Cortex of kidney (tissue), 1 donor: ENCODE measurements around the gene RYR3.
"Not testable (repeated sequence)": the region's sequence is repeated elsewhere in the genome, so short reads cannot be mapped to it uniquely, and the experiment has no call there.

Experiments used
- DNase-seq: peaks from one replicate; lab custom pipeline; 2025; lab: John Stamatoyannopoulos, UW

The RYR3 gene

DNA sequence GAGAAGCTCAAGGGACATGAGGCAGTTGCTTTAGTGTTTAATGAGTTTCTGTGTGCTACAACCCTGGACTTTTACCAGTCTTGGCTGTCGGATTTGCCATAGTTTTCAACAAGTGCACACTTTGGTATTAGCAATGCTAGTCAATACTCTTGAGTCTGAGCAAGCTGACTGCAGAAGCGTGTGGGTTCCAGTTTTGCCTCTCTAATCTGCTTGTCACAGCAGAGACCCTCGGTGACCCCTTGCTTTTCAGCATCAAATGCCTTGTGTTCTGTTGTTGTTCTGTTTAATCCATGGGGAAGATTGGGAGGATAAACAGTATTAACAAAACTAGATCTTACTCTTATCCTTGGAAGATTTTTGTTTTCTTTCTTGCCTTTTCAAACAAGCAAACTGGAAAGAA is 463.2 kb downstream of the RYR3 start:
- no peak for DNase-seq

- DNase-seq: no peak
These were observed 468.1 kb downstream of the RYR3 start for GRCh38 chr15:33778852-33779251.

GRCh38 chr15:33780011-33780768 is 469.4 kb downstream of the RYR3 start:
- DNase-seq: no peak

DNA sequence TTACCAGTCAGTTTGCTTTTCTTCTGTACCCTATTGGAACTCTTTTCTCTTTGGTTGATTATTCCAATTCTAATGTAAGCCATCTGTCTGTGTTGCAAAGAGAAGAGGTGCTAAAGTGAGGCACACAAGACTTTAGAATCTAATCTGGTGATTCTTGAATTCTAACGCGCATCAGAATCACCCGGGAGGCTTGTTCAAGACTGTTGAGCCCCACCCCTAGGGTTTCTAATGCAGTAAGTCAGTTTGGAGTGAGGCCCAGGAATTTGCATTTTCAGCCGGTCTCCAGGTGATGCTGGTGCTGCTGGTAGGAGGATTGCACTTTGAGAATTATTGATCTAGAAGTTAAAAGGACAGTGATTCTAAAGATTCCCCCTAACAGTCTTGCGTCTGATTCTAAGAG is 472.2 kb downstream of the RYR3 start:
- DNase-seq: no peak

DNA sequence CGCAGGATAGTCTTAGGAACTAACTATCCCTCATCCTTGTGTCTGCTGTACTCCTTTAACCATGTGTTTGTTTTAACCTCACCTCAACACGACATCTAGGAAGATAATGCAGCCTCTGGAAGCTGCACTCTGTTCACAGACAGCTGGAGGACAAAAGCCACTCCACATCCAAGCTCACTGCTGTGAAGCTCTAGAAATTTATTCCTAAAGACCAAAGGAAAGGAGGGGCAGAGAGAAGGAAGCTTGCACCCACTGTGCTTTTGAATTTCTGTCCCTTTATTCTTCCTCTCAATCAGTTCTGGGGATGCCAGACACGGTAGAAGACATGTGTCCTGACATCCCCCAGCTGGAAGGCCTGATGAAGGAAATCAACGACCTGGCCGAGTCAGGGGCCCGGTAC is 474.6 kb downstream of the RYR3 start:
- DNase-seq: no peak

- DNase-seq: no peak
These were observed 478.3 kb downstream of the RYR3 start for GRCh38 chr15:33788906-33789540.

DNA sequence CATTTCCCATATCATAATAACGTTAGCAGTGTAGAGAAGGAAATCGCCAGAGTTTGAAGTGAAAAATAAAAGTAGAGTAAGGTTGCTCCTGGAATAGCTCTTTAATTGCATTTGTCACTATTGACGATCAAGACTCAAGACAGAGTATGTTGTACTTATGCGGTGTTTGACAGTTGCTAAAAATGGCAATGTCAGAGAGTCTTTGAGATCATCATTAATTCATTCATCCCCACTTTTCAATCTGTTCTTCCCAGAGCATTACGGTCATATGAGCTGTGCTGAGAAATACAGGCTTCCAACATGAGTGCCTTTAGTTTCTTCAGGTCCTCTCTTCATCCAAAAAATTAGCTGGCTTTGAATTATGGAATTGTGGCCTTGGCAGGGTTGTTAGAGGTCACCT is 483.7 kb downstream of the RYR3 start:
- DNase-seq: no peak

- no peak for DNase-seq
These were observed 484.3 kb downstream of the RYR3 start for GRCh38 chr15:33795070-33795469.

- DNase-seq: no peak
These were observed 486.9 kb downstream of the RYR3 start for GRCh38 chr15:33797651-33798050.

DNA sequence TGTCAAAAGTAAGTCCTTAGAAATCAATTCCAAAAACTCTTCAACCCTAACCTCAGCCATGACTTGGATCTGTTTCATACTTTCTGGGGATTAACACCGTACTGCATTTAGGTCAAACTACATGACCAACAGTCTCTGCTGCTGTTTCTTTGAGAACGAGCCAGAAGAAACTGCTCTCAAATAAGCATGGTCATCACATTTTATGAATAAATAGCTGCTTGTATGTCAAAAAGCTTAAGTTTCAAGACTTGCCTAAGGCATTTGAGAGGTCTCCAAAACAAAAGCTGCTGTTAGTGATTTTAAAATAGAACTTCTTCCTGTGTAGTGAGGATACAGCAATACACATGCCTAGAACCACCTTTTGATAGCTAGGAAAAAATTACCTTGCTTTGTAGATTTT is 491.2 kb downstream of the RYR3 start:
- no peak for DNase-seq

GRCh38 chr15:33807665-33808064 is 496.9 kb downstream of the RYR3 start:
- no peak for DNase-seq

GRCh38 chr15:33808720-33809457 is 498.1 kb downstream of the RYR3 start:
- DNase-seq: no peak

DNA sequence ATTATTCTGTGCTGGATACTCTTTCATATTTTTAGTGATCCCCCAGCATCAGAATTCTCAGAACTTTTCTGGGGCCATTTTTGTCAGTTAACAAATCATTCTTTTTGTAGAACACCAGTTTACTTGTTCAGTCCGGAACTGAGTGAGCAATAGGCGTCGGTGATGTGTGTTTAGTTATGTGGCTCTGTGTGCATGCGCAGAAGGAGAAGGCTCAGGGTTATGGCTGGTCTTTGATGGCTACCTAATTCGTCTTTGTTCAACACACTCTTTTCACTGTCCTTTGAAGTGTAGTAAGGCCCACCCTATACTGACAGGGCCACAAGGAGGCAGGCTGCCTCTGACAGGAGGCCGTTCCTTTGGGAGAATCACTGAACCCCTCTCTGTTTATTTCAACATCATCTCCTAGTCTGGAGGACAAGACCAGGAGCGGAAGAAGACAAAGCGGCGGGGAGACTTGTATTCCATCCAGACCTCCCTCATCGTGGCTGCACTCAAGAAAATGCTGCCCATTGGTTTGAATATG is 499.4 kb downstream of the RYR3 start:
- DNase-seq: no peak

- DNase-seq: no peak
These were observed 500.0 kb downstream of the RYR3 start for GRCh38 chr15:33810806-33811205.

GRCh38 chr15:33813891-33814290 is 503.1 kb downstream of the RYR3 start:
- no peak for DNase-seq

- not testable (repeated sequence) for DNase-seq
These were observed 508.7 kb downstream of the RYR3 start for GRCh38 chr15:33819499-33819898.

- no peak for DNase-seq
These were observed 511.7 kb downstream of the RYR3 start for GRCh38 chr15:33822479-33822878.

GRCh38 chr15:33823119-33823518 is 512.4 kb downstream of the RYR3 start:
- DNase-seq: no peak

DNA sequence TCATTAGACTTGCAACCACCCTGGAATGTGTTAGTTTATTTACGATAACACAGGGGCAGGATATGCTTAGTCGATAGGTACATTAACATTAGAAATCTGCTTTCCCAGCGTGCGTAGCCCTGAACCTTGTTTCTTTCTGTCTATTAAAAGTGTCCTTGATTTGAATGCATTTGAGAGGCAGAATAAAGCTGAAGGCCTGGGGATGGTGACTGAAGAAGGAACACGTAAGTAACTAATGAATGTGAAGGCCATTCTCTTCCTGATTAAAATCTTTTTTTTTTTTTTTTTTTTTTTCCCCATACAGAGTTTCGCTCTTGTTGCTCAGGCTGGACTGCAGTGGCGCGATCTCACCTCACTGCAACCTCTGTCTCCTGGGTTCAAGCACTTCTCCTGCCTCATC is 514.7 kb downstream of the RYR3 start:
- DNase-seq: no peak

DNA sequence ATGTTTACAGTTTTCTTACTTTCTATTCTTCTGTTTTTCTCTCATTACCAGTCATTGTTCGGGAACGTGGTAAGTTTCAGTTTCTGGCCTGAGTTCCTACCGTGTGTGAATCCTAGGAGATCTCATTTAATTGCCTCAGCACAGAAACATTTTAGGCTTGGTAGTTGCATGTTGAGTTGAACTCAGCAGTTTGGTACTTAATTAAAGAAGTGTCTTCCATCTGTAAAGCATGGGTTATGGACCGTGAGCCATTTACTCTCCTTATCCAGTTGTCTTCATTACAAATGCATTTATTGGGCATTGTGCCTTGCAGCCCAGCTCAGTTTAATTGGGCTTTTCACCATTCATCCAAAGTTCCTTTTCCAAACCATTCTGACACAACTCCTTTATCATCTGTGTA is 515.4 kb downstream of the RYR3 start:
- DNase-seq: no peak

DNA sequence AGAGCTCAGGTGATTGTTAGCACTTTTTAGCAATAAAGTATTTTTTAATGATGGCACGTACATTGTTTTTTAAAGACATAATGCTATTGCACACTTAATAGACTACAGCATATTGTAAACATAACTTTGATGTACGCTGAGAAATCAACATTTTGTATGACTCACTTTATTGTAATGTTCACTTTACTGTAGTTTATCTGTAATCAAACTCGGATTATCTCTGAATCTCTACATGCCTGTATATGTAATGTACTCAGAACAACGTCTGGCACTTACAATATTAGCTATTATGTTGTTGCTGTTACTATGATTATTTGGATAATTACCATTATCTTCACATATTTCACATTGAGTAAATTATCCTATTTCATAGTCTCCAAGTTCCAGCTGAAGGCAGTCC is 519.6 kb downstream of the RYR3 start:
- no peak for DNase-seq

- no peak for DNase-seq
These were observed 520.9 kb downstream of the RYR3 start for GRCh38 chr15:33831646-33832045.
